ENCODE results near the gene CCDC116.

The CCDC116 gene

GRCh38 chr22:21682385-21683175 lies 50.0 kb downstream of the CCDC116 start:
- DNase-seq, result no peak

GRCh38 chr22:21683401-21683811 lies 50.8 kb downstream of the CCDC116 start:
- no peak for DNase-seq

GRCh38 chr22:21684492-21685163 lies 52.1 kb downstream of the CCDC116 start:
- DNase-seq, result no peak

- no peak for DNase-seq
Observed at GRCh38 chr22:21685164-21685513, 52.6 kb downstream of the CCDC116 start.

GRCh38 chr22:21686193-21686608 lies 53.6 kb downstream of the CCDC116 start:
- DNase-seq, result no peak
